Measurements from ENCODE around the gene PNPO. TPM values are rescaled to one million over a fixed set of nuclear protein-coding genes. Genes with fewer than 3 reads are reported as not detected.

PNPO gene
- polyA plus RNA-seq, 1 donor (not counting 4 experiments of a cell fraction or from before 2014, with no cell fraction given): 35.5 TPM

DNA sequence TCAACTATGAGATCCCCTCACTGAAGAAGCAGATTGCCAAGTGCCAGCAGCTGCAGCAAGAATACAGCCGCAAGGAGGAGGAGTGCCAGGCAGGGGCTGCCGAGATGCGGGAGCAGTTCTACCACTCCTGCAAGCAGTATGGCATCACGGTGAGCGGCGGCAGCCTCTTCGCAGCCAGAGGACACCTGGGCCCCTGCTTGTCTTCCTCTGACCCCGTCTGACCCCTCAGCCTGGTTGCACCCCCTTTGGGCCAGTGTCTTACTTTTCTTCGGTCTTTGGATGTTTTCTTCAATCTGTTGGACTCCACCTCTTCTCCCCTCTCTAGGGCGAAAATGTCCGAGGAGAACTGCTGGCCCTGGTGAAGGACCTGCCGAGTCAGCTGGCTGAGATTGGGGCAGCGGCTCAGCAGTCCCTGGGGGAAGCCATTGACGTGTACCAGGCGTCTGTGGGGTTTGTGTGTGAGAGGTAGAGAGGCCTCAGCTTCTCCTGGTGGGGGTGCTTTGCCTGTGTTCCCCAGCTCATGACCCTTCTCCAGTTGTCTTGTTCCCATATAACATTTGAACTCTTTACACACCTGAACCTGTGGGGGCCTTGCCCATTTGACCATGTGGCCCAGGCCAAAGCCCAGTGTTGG is 33.9 kb downstream of the PNPO start:
- FAIRE-seq: no peak
- no peaks in the 10 kb centered on the region for H3K9me1 ChIP-seq (ENCODE audit: control insufficient read depth, extremely low read depth, insufficient read depth, low read length)
- H3K4me3 ChIP-seq (ENCODE audit: control insufficient read depth in 2 of 3, extremely low read depth in 1 of 3, insufficient read depth in 2 of 3, low read depth in 1 of 3, low read length in 3 of 3): no peak overlapping the region
- no peak overlapping the region for H3K9ac ChIP-seq (ENCODE audit: control insufficient read depth, extremely low read depth, insufficient read depth, low read length)
- H3K9me3 ChIP-seq (ENCODE audit: control insufficient read depth, low read depth, low read length): no peaks in the 10 kb centered on the region
- TF ChIP-seq EZH2 (IDR thresholded peaks at IDR 0.05; ENCODE audit: low read length): no peak
- TF ChIP-seq, protein P1, sequence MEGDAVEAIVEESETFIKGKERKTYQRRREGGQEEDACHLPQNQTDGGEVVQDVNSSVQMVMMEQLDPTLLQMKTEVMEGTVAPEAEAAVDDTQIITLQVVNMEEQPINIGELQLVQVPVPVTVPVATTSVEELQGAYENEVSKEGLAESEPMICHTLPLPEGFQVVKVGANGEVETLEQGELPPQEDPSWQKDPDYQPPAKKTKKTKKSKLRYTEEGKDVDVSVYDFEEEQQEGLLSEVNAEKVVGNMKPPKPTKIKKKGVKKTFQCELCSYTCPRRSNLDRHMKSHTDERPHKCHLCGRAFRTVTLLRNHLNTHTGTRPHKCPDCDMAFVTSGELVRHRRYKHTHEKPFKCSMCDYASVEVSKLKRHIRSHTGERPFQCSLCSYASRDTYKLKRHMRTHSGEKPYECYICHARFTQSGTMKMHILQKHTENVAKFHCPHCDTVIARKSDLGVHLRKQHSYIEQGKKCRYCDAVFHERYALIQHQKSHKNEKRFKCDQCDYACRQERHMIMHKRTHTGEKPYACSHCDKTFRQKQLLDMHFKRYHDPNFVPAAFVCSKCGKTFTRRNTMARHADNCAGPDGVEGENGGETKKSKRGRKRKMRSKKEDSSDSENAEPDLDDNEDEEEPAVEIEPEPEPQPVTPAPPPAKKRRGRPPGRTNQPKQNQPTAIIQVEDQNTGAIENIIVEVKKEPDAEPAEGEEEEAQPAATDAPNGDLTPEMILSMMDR (optimal IDR thresholded peaks at IDR 0.05 in 1 of 3, IDR thresholded peaks at IDR 0.05 in 1 of 3, conservative IDR thresholded peaks at IDR 0.05 in 1 of 3; ENCODE audit: extremely low read depth in 1 of 3, insufficient read depth in 2 of 3, low read length in 3 of 3): no peak
- H3K79me2 ChIP-seq (ENCODE audit: control insufficient read depth, insufficient read depth, low read length): peaks cover 10% of the 10 kb centered on the region
- no peak for DNase-seq (ENCODE audit: low read depth, low spot score)
- peaks cover 17 to 26% of the 10 kb centered on the region in 2 experiments for H3K36me3 ChIP-seq (ENCODE audit: control insufficient read depth in 2 of 2, extremely low read depth in 1 of 2, insufficient read depth in 2 of 2, low read length in 2 of 2)
- peaks cover 12% of the 10 kb centered on the region for H3K4me1 ChIP-seq (ENCODE audit: control insufficient read depth, extremely low read depth, insufficient read depth, low read length)
- H4K20me1 ChIP-seq (ENCODE audit: control insufficient read depth, extremely low read depth, insufficient read depth, low read length): no peaks in the 10 kb centered on the region
- H2AFZ ChIP-seq (ENCODE audit: control insufficient read depth, low read length): no peak overlapping the region
- H3K4me2 ChIP-seq (ENCODE audit: control insufficient read depth, extremely low read depth, insufficient read depth, low read depth, low read length): no peak overlapping the region
- no peak overlapping the region for H3K27ac ChIP-seq (ENCODE audit: control insufficient read depth, insufficient read depth, low read length)
- dilution Hi-C loops (cut with MboI; ENCODE audit: extremely low pct_ligation_motif_present, low sequenced_read_pairs): no loop called here
- no peaks in the 10 kb centered on the region for H3K27me3 ChIP-seq (ENCODE audit: control insufficient read depth, extremely low read depth, insufficient read depth, low read length)

DNA sequence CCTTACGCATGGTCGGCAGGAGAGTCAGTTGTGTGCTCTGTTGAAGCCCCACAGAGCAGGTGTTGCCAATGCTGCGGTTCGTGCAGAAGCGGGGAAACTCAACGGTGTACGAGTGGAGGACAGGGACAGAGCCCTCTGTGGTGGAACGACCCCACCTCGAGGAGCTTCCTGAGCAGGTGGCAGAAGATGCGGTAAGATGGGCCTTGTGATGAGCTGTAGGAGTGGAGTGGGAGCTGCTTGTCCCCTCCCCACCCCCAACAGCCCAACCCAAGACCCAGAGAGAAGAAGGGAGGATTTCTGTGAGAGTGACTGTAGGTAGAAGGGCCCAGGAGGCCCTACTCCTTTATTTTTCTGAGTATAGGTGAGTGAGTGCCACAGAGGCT is 34.4 kb downstream of the PNPO start:
- Histone ChIP-seq H3K4me1 (ENCODE audit: control insufficient read depth, extremely low read depth, insufficient read depth, low read length) (peaks cover 10% of the 10 kb centered on the region), H3K9me3 (ENCODE audit: control insufficient read depth, low read depth, low read length) (no peaks in the 10 kb centered on the region), H3K36me3 (ENCODE audit: control insufficient read depth in 2 of 2, extremely low read depth in 1 of 2, insufficient read depth in 2 of 2, low read length in 2 of 2) (peaks cover 20 to 29% of the 10 kb centered on the region in 2 experiments), H3K27me3 (ENCODE audit: control insufficient read depth, extremely low read depth, insufficient read depth, low read length) (no peaks in the 10 kb centered on the region), H3K4me3 (ENCODE audit: control insufficient read depth in 2 of 3, extremely low read depth in 1 of 3, insufficient read depth in 2 of 3, low read depth in 1 of 3, low read length in 3 of 3) (no peak overlapping the region), H3K4me2 (ENCODE audit: control insufficient read depth, extremely low read depth, insufficient read depth, low read depth, low read length) (no peak overlapping the region), H3K9me1 (ENCODE audit: control insufficient read depth, extremely low read depth, insufficient read depth, low read length) (no peaks in the 10 kb centered on the region), H2AFZ (ENCODE audit: control insufficient read depth, low read length) (no peak overlapping the region), H4K20me1 (ENCODE audit: control insufficient read depth, extremely low read depth, insufficient read depth, low read length) (no peaks in the 10 kb centered on the region), H3K79me2 (ENCODE audit: control insufficient read depth, insufficient read depth, low read length) (peaks cover 10% of the 10 kb centered on the region), H3K27ac (ENCODE audit: control insufficient read depth, insufficient read depth, low read length) (no peak overlapping the region), H3K9ac (ENCODE audit: control insufficient read depth, extremely low read depth, insufficient read depth, low read length) (no peak overlapping the region)
- dilution Hi-C loops (cut with MboI; ENCODE audit: extremely low pct_ligation_motif_present, low sequenced_read_pairs): no loop called here
- FAIRE-seq: no peak
- no peak for DNase-seq (ENCODE audit: low read depth, low spot score)
- TF ChIP-seq EZH2 (IDR thresholded peaks at IDR 0.05; ENCODE audit: low read length): no peak
- TF ChIP-seq, protein P1 (optimal IDR thresholded peaks at IDR 0.05 in 1 of 3, IDR thresholded peaks at IDR 0.05 in 1 of 3, conservative IDR thresholded peaks at IDR 0.05 in 1 of 3; ENCODE audit: extremely low read depth in 1 of 3, insufficient read depth in 2 of 3, low read length in 3 of 3): no peak

All from keratinocyte (primary cell).